Suprapubic skin (tissue), 4 donors: ENCODE data around the gene NAE1. TPM values are rescaled to one million over a fixed set of nuclear protein-coding genes. Genes with fewer than 3 reads are reported as not detected.
"Not testable (repeated sequence)": the region's sequence is repeated elsewhere in the genome, so short reads cannot be mapped to it uniquely, and the experiment has no call there.

ENCODE experiments used
- DNase-seq, 2 donors: peaks; one replicate each; pipeline ENCODE4 v3.0.0-alpha.2; 2019; ENCODE audit warnings: low spot score in 2 of 2
- H3K27ac ChIP-seq: fragments of 200-600 bp; sonication (generic); one replicate; pipeline ENCODE4 v1.5.1; 2019
- H3K27me3 ChIP-seq: fragments of 200-600 bp; sonication (generic); one replicate; pipeline ENCODE4 v1.5.1; 2019
- H3K36me3 ChIP-seq: fragments of 200-600 bp; sonication (generic); one replicate; pipeline ENCODE4 v1.5.1; 2019
- H3K4me1 ChIP-seq: fragments of 200-600 bp; sonication (generic); one replicate; pipeline ENCODE4 v1.5.1; 2019
- H3K4me3 ChIP-seq: fragments of 200-600 bp; sonication (generic); one replicate; pipeline ENCODE4 v1.5.1; 2019; ENCODE audit warnings: mild to moderate bottlenecking
- H3K9me3 ChIP-seq: fragments of 200-600 bp; sonication (generic); one replicate; pipeline ENCODE4 v1.5.1; 2019
- EP300 ChIP-seq: sonication (generic); formaldehyde crosslinking; IDR thresholded peaks from one replicate; pipeline ENCODE4 v1.6.1; 2017; ENCODE audit warnings: antibody characterized with exemption
- POLR2A ChIP-seq, 2 donors: fragments of 450-650 bp; IDR thresholded peaks; one replicate each; pipeline ENCODE4 v1.6.1; 2017; ENCODE audit warnings: antibody characterized with exemption in 2 of 2, mild to moderate bottlenecking in 2 of 2, moderate library complexity in 2 of 2
- POLR2AphosphoS5 ChIP-seq, 3 donors: sonication (generic); formaldehyde crosslinking; IDR thresholded peaks; one replicate each; pipeline ENCODE4 v1.6.1; 2017; ENCODE audit warnings: antibody characterized with exemption in 3 of 3
- WGBS: methylation state at CpG from one replicate; pipeline ENCODE4 v1.1.5; 2018; 5-methylcytosine and 5-hydroxymethylcytosine counted together
- total RNA-seq, 4 donors: library from RNA; depleted of rRNA; stranded (reverse); fragments of >200 nt; gene quantifications; one replicate each; pipeline ENCODE4 v1.1.0, GENCODE V29; 2016
- TF ChIP-seq, protein P1 (sequence below), 2 donors: fragments of 200-600 bp in 1 of 2; fragments of 450-650 bp in 1 of 2; sonication (generic) in 1 of 2; IDR thresholded peaks; one replicate each; pipeline ENCODE4 v1.5.1; 2016 to 2019; ENCODE audit warnings: antibody characterized with exemption in 2 of 2, mild to moderate bottlenecking in 1 of 2, moderate library complexity in 1 of 2

NAE1 gene
- total RNA-seq, 4 donors from 2014 or later = 36.2 to 57.5 (median 45.0) TPM

- Histone ChIP-seq H3K36me3 (peaks cover 62% of the 10 kb centered on the region), H3K27me3 (no peaks in the 10 kb centered on the region), H3K4me3 (no peak overlapping the region), H3K4me1 (no peaks in the 10 kb centered on the region), H3K27ac (no peak overlapping the region), H3K9me3 (no peaks in the 10 kb centered on the region)
- DNase-seq = no peak
- TF ChIP-seq EP300 = no peak
- no peak for TF ChIP-seq POLR2A (IDR thresholded peaks at IDR 0.05)
- TF ChIP-seq POLR2AphosphoS5 (IDR thresholded peaks at IDR 0.05) = no peak
- TF ChIP-seq, protein P1, sequence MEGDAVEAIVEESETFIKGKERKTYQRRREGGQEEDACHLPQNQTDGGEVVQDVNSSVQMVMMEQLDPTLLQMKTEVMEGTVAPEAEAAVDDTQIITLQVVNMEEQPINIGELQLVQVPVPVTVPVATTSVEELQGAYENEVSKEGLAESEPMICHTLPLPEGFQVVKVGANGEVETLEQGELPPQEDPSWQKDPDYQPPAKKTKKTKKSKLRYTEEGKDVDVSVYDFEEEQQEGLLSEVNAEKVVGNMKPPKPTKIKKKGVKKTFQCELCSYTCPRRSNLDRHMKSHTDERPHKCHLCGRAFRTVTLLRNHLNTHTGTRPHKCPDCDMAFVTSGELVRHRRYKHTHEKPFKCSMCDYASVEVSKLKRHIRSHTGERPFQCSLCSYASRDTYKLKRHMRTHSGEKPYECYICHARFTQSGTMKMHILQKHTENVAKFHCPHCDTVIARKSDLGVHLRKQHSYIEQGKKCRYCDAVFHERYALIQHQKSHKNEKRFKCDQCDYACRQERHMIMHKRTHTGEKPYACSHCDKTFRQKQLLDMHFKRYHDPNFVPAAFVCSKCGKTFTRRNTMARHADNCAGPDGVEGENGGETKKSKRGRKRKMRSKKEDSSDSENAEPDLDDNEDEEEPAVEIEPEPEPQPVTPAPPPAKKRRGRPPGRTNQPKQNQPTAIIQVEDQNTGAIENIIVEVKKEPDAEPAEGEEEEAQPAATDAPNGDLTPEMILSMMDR (IDR thresholded peaks at IDR 0.05) = no peak
- WGBS = 93% methylated on average over 5 of the region's 5 CpGs
These were observed 28.6 kb downstream of the NAE1 start for GRCh38 chr16:66802159-66802558.

- H3K36me3 ChIP-seq = peaks cover 55% of the 10 kb centered on the region
- H3K27ac ChIP-seq = no peak within 1 kb of the TSS
- DNase-seq = no peak
- WGBS = 95% methylated on average over 54 of the region's 56 CpGs
- TF ChIP-seq EP300 (no peak), POLR2AphosphoS5 (IDR thresholded peaks at IDR 0.05) (no peak), POLR2A (IDR thresholded peaks at IDR 0.05) (no peak)
- TF ChIP-seq, protein P1 (IDR thresholded peaks at IDR 0.05) = peak in 1 of 2 donors; percentile 13
- no peaks in the 10 kb centered on the region for H3K27me3 ChIP-seq
- H3K4me3 ChIP-seq = no peak within 1 kb of the TSS
- no peaks in the 10 kb centered on the region for H3K9me3 ChIP-seq
- H3K4me1 ChIP-seq = no peaks in the 10 kb centered on the region
These were observed 29.3 kb downstream of the NAE1 start, which contains the start of gene TERB1 for GRCh38 chr16:66801320-66802105. Gene TERB1, minus strand, starts transcription at chr16:66801584. Its CDS starts 4,786 bp downstream, at chr16:66796798.

DNA sequence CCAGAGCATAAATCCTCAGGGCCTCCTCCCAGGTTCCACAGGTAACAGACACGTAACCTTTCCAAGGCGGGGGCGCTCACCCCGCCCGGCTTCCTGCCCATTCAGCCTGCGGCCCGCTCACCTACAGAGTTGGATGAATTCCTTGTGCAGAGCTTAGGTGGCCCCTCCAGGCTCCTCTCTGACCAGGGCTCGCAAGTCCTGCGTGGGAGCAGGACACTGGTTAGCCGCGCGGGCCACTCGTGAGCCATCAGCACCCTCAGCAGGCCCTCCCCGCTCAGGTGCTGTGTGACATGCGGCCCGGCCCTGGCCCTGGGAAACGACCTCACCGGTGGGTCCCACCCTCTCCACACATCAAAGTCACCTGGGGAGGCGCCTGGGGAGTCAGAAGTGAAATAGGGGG lies 29.9 kb downstream of the NAE1 start:
- WGBS = 98% methylated on average over 9 of the region's 19 CpGs
- DNase-seq = no peak
- Histone ChIP-seq H3K9me3 (no peaks in the 10 kb centered on the region), H3K36me3 (peaks cover 51% of the 10 kb centered on the region), H3K4me3 (no peak overlapping the region), H3K27me3 (no peaks in the 10 kb centered on the region), H3K4me1 (no peaks in the 10 kb centered on the region), H3K27ac (no peak overlapping the region)
- TF ChIP-seq POLR2AphosphoS5 (IDR thresholded peaks at IDR 0.05) (no peak), POLR2A (IDR thresholded peaks at IDR 0.05) (no peak), EP300 (no peak)
- TF ChIP-seq, protein P1 (IDR thresholded peaks at IDR 0.05) = no peak

DNA sequence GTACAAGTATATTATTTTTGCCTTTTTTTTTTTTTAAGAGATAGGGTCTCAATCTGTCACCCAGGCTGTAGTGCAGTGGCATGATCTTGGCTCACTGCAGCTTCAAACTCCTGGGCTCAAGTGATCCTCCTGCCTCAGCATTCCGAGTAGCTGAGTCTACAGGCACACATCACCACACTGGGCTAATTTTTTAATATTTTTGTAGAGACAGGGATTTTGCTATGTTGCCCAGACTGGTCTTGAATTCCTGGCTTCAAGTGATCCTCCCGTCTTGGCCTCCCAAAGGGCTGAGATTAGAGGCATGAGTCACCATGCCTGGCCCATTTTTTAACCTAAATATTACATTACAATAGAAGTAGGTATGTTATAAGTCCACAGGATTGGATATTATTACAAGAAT lies 32.6 kb downstream of the NAE1 start:
- Histone ChIP-seq H3K36me3 (peaks cover 26% of the 10 kb centered on the region), H3K9me3 (no peaks in the 10 kb centered on the region), H3K4me1 (no peaks in the 10 kb centered on the region), H3K4me3 (no peak overlapping the region), H3K27ac (no peak overlapping the region), H3K27me3 (no peaks in the 10 kb centered on the region)
- TF ChIP-seq POLR2AphosphoS5 (IDR thresholded peaks at IDR 0.05) (no peak), EP300 (no peak), POLR2A (IDR thresholded peaks at IDR 0.05) (no peak)
- TF ChIP-seq, protein P1 (IDR thresholded peaks at IDR 0.05) = no peak
- no peak for DNase-seq
- WGBS = 66% methylated on average over 2 of the region's 2 CpGs

GRCh38 chr16:66793984-66794383 lies 36.8 kb downstream of the NAE1 start:
- H3K4me3 ChIP-seq, H3K27me3 ChIP-seq, H3K36me3 ChIP-seq, DNase-seq, H3K27ac ChIP-seq, H3K9me3 ChIP-seq, H3K4me1 ChIP-seq: not testable (repeated sequence)
- WGBS = 88% methylated on average over 6 of the region's 6 CpGs
